IMR-90 (cell line): ENCODE data around the gene CYP4V2. TPM values are rescaled to one million over a fixed set of nuclear protein-coding genes. Genes with fewer than 3 reads are reported as not detected.

ENCODE experiments used
- ATAC-seq: fragments of 200-7000 bp; cut with Tn5 transposase; 2 replicates; pipeline ENCODE4 v1.9.1; 2020; ENCODE audit warnings: low read depth, mild to moderate bottlenecking, moderate library complexity
- BruUV-seq: library from RNA; stranded (reverse); fragments of 400-500 nt; replicated peaks from 2 replicates; lab custom pipeline; 2021; lab: Mats Ljungman, UMichigan
- CTCF ChIA-PET: fragments of 300-600 bp; formaldehyde crosslinking; extraction: SDS; loops from one replicate; lab custom pipeline; 2021; ENCODE audit warnings: antibody characterized with exemption; lab: Yijun Ruan, JAX
- POLR2A ChIA-PET: fragments of 300-600 bp; sonication (Branson Sonifier 250); formaldehyde crosslinking; loops from one replicate; lab custom pipeline; 2022; ENCODE audit warnings: antibody characterized with exemption; ENCODE audit not compliant: unreplicated experiment; lab: Charles Lee
- DNase-seq: peaks from one replicate; pipeline ENCODE4 v3.0.0; 2013
- H2AFZ ChIP-seq: replicated peaks from 2 replicates; pipeline ENCODE3; 2013; ENCODE audit warnings: low read length, mild to moderate bottlenecking; ENCODE audit not compliant: poor library complexity
- H2AK5ac ChIP-seq: 2 replicates; pipeline ENCODE4 v1.6.1; 2013; ENCODE audit warnings: low read depth, low read length, inconsistent platforms
- H2AK9ac ChIP-seq: replicated peaks from 2 replicates; pipeline ENCODE3; 2013; ENCODE audit warnings: mild to moderate bottlenecking, low read depth, low read length, moderate library complexity; ENCODE audit not compliant: poor library complexity
- H2BK120ac ChIP-seq: 2 replicates; pipeline ENCODE4 v1.6.1; 2013; ENCODE audit warnings: low read depth, low read length, inconsistent platforms
- H2BK15ac ChIP-seq: 3 replicates; pipeline ENCODE4 v1.6.1; 2013; ENCODE audit warnings: low read depth, low read length, inconsistent platforms
- H2BK20ac ChIP-seq: 2 replicates; pipeline ENCODE4 v1.6.1; 2013; ENCODE audit warnings: low read depth, mild to moderate bottlenecking, inconsistent platforms, low read length, moderate library complexity
- H2BK5ac ChIP-seq: 2 replicates; pipeline ENCODE4 v1.6.1; 2013; ENCODE audit warnings: mild to moderate bottlenecking, low read depth, low read length, inconsistent platforms; ENCODE audit not compliant: poor library complexity, severe bottlenecking
- H3K14ac ChIP-seq: replicated peaks from 2 replicates; pipeline ENCODE4 v1.6.1; 2013; ENCODE audit warnings: low read depth, low read length, inconsistent platforms
- H3K18ac ChIP-seq: 2 replicates; pipeline ENCODE4 v1.6.1; 2013; ENCODE audit warnings: low read depth, low read length, control low read depth
- H3K23ac ChIP-seq: 2 replicates; pipeline ENCODE4 v1.6.1; 2013; ENCODE audit warnings: low read depth, low read length, inconsistent platforms
- H3K27ac ChIP-seq: 2 replicates; pipeline ENCODE4 v1.5.1; 2013; ENCODE audit warnings: mild to moderate bottlenecking, control low read depth, low read length; ENCODE audit not compliant: insufficient read depth
- H3K27me3 ChIP-seq: 2 replicates; pipeline ENCODE4 v1.6.1; 2013; ENCODE audit warnings: low read length; ENCODE audit not compliant: control insufficient read depth, insufficient read depth
- H3K36me3 ChIP-seq: 2 replicates; pipeline ENCODE4 v1.6.1; 2013; ENCODE audit warnings: low read length, mixed read lengths; ENCODE audit not compliant: control insufficient read depth, insufficient read depth
- H3K4ac ChIP-seq: 2 replicates; pipeline ENCODE4 v1.6.1; 2013; ENCODE audit warnings: low read depth, low read length, inconsistent platforms
- H3K4me1 ChIP-seq: 2 replicates; pipeline ENCODE4 v1.6.1; 2013; ENCODE audit warnings: low read length, mixed read lengths; ENCODE audit not compliant: control insufficient read depth, insufficient read depth
- H3K4me2 ChIP-seq: 2 replicates; pipeline ENCODE4 v1.6.1; 2013; ENCODE audit warnings: low read depth, mild to moderate bottlenecking, control low read depth, low read length, moderate library complexity
- H3K4me3 ChIP-seq: 2 replicates; pipeline ENCODE4 v1.5.1; 2013; ENCODE audit warnings: low read depth, mild to moderate bottlenecking, control low read depth, low read length, moderate library complexity; ENCODE audit not compliant: insufficient read depth
- H3K56ac ChIP-seq: 2 replicates; pipeline ENCODE4 v1.6.1; 2013; ENCODE audit warnings: low read length, inconsistent platforms; ENCODE audit not compliant: insufficient read depth; ENCODE audit errors: extremely low read depth
- H3K79me1 ChIP-seq, 2 experiments: 2 replicates each; pipeline ENCODE4 v1.6.1; 2013; ENCODE audit warnings: low read length in 2 of 2, inconsistent platforms in 1 of 2, low read depth in 1 of 2
- H3K9ac ChIP-seq: 2 replicates; pipeline ENCODE4 v1.6.1; 2013; ENCODE audit warnings: low read depth, low read length, control low read depth
- H3K9me1 ChIP-seq: 2 replicates; pipeline ENCODE4 v1.6.1; 2013; ENCODE audit warnings: low read length, inconsistent platforms; ENCODE audit not compliant: insufficient read depth
- H3K9me3 ChIP-seq: 2 replicates; pipeline ENCODE4 v1.6.1; 2013; ENCODE audit warnings: low read length; ENCODE audit not compliant: control insufficient read depth, insufficient read depth
- H4K20me1 ChIP-seq: 2 replicates; pipeline ENCODE4 v1.6.1; 2013; ENCODE audit warnings: low read length, inconsistent platforms; ENCODE audit not compliant: insufficient read depth
- H4K5ac ChIP-seq: 2 replicates; pipeline ENCODE4 v1.6.1; 2013; ENCODE audit warnings: mild to moderate bottlenecking, low read depth, low read length, control low read depth
- H4K8ac ChIP-seq, 2 experiments: 2 replicates each; pipeline ENCODE4 v1.6.1; 2013; ENCODE audit warnings: low read depth in 2 of 2, low read length in 2 of 2, control low read depth in 1 of 2, inconsistent platforms in 1 of 2
- H4K91ac ChIP-seq: 2 replicates; pipeline ENCODE4 v1.6.1; 2013; ENCODE audit warnings: low read depth, low read length, inconsistent platforms; ENCODE audit not compliant: insufficient read depth
- CHD1 ChIP-seq: IDR thresholded peaks from 2 replicates; pipeline ENCODE4 v1.6.1; 2012; ENCODE audit warnings: low read depth, low read length, improper control_type of control experiment
- FOS ChIP-seq: fragments of 150-350 bp; IDR thresholded peaks from 2 replicates; pipeline ENCODE4 v1.6.1; 2016; ENCODE audit warnings: low read depth, low read length
- MAFK ChIP-seq: IDR thresholded peaks from 2 replicates; pipeline ENCODE4 v1.6.1; 2012; ENCODE audit warnings: low read depth, low read length, improper control_type of control experiment
- MAZ ChIP-seq: IDR thresholded peaks from 2 replicates; pipeline ENCODE4 v1.6.1; 2012; ENCODE audit warnings: low read depth, mild to moderate bottlenecking, low read length, improper control_type of control experiment, moderate library complexity, borderline replicate concordance
- NFE2L2 ChIP-seq: fragments of 150-350 bp; IDR thresholded peaks from 2 replicates; pipeline ENCODE4 v1.6.1; 2016; ENCODE audit warnings: low read depth, mild to moderate bottlenecking, low read length
- POLR2A ChIP-seq: IDR thresholded peaks from 2 replicates; pipeline ENCODE4 v1.6.1; 2012; ENCODE audit warnings: mild to moderate bottlenecking, low read depth, low read length
- RAD21 ChIP-seq: IDR thresholded peaks from 2 replicates; pipeline ENCODE4 v1.6.1; 2012; ENCODE audit warnings: low read length, improper control_type of control experiment
- WGBS, 2 experiments: methylation state at CpG; one replicate each; pipeline versions ENCODE4 v1.1.5 to v1.1.7; 2013; ENCODE audit warnings: missing lambda C conversion rate in 2 of 2; ENCODE audit not compliant: insufficient read length in 1 of 2; ENCODE audit errors: extremely low coverage in 2 of 2; 5-methylcytosine and 5-hydroxymethylcytosine counted together
- dilution Hi-C: fragments of 300-500 bp; cut with HindIII; formaldehyde crosslinking; loops from one replicate; pipeline ENCODE4 v1.14.3; 2018; ENCODE audit warnings: low sequenced_read_pairs; ENCODE audit not compliant: unreplicated experiment
- in situ Hi-C: fragments of 300-500 bp; cut with MboI; formaldehyde crosslinking; loops from 3 replicates; pipeline ENCODE4 v1.14.3; 2019; ENCODE audit warnings: low sequenced_read_pairs, inconsistent platforms, mixed read lengths
- intact Hi-C: fragments of 100-400 bp; cut with micrococcal nuclease; formaldehyde crosslinking; loops from 2 replicates; pipeline ENCODE4 v1.10.0; 2022
- polyA plus RNA-seq, 3 experiments: library from polyadenylated mRNA; depleted of rRNA; stranded (reverse); fragments of >200 nt; gene quantifications; 2 replicates each; pipeline ENCODE4 v1.2.3, GENCODE V29; 2012; ENCODE audit warnings: low replicate concordance in 1 of 3
- total RNA-seq: library from RNA; depleted of rRNA; stranded (reverse); fragments of >200 nt; gene quantifications from 2 replicates; pipeline ENCODE4 v1.2.3, GENCODE V29; 2012

The CYP4V2 gene
- total and polyA plus RNA-seq, 2 of the 4 experiments (the other 2 are of a cell fraction) = 3.9 to 4.1 TPM

DNA sequence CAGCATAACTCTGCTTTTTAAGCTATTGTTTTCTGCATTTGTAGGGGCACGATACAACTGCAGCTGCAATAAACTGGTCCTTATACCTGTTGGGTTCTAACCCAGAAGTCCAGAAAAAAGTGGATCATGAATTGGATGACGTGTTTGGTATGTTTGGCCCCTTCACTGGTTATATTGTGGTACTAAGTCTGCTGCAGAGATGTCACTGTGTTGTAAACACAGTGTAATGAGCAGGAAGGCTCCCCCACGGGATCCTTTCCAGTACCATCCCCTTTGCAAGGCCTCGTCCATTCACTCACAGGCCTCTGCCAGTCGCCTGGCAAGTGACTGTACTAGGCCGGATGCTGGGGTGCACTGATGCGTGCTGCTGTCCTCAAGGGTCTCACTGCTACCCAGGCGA, 13.8 kb downstream of the CYP4V2 start:
- H2BK20ac ChIP-seq = no peak overlapping the region
- H3K23ac ChIP-seq = no peak overlapping the region
- no peak overlapping the region for H3K4ac ChIP-seq
- ChIA-PET POLR2A (no interaction called here), CTCF (no interaction called here)
- H3K18ac ChIP-seq = no peak overlapping the region
- H2AFZ ChIP-seq = no peak overlapping the region
- H4K8ac ChIP-seq = peak overlapping the region in 1 of 2 experiments; percentile 71; a peak in 1 of 4 replicates
- no peaks in the 10 kb centered on the region for H3K79me1 ChIP-seq
- H3K27me3 ChIP-seq = no peaks in the 10 kb centered on the region
- no peak overlapping the region for H3K14ac ChIP-seq
- H3K4me3 ChIP-seq = no peak overlapping the region
- H2BK15ac ChIP-seq = no peak overlapping the region
- no peak overlapping the region for H3K56ac ChIP-seq
- H3K4me2 ChIP-seq = no peak overlapping the region
- dilution Hi-C loops = no loop called here
- no TSS peak for BruUV-seq
- H4K20me1 ChIP-seq = no peaks in the 10 kb centered on the region
- H2AK9ac ChIP-seq = no peak overlapping the region
- ATAC-seq = no peak
- in situ Hi-C loops = no loop called here
- H2BK120ac ChIP-seq = no peak overlapping the region
- DNase-seq = no peak
- H4K91ac ChIP-seq = no peak overlapping the region
- H3K9ac ChIP-seq = no peak overlapping the region
- intact Hi-C loops = no loop called here
- H2AK5ac ChIP-seq = no peak overlapping the region
- peaks cover 4% of the 10 kb centered on the region; the same call in 1 of the 2 replicates for H3K9me1 ChIP-seq
- TF ChIP-seq RAD21 (no peak), CHD1 (no peak), FOS (no peak), MAFK (no peak), MAZ (no peak), POLR2A (no peak), NFE2L2 (no peak)
- peaks cover 2% of the 10 kb centered on the region; the same call in 1 of the 2 replicates for H3K36me3 ChIP-seq
- no peak overlapping the region for H2BK5ac ChIP-seq
- no peak overlapping the region for H3K27ac ChIP-seq
- no peak overlapping the region for H4K5ac ChIP-seq
- H3K9me3 ChIP-seq = peaks cover 3% of the 10 kb centered on the region; the same call in 1 of the 2 replicates
- no peaks in the 10 kb centered on the region; the same call in 1 of the 2 replicates for H3K4me1 ChIP-seq
- 100% methylated on average over 1 of the region's 8 CpGs; no CpG with 5 or more reads in 1 of the 2 experiments for WGBS, 2 experiments
